ENCODE measurements around the gene DIP2C.
A peak's percentile ranks its signal among the peaks of the same experiment; 100 is the strongest.
"Not testable (repeated sequence)": the region's sequence is repeated elsewhere in the genome, so short reads cannot be mapped to it uniquely, and the experiment has no call there.

DIP2C gene

GRCh38 chr10:601660-601963 is 87.9 kb downstream of the DIP2C start:
- no peaks in the 10 kb centered on the region for H3K27me3 ChIP-seq (replicated peaks; ENCODE audit: control insufficient read depth, insufficient read depth, low read length)
- H3K36me3 ChIP-seq (ENCODE audit: control insufficient read depth, insufficient read depth, low read length, severe bottlenecking), result no peaks in the 10 kb centered on the region

GRCh38 chr10:600876-601659 is 88.4 kb downstream of the DIP2C start:
- no peaks in the 10 kb centered on the region for H3K27me3 ChIP-seq (replicated peaks; ENCODE audit: control insufficient read depth, insufficient read depth, low read length)
- peak; percentile 29 for DNase-seq (ENCODE audit: low read depth)
- H3K36me3 ChIP-seq (ENCODE audit: control insufficient read depth, insufficient read depth, low read length, severe bottlenecking), result no peaks in the 10 kb centered on the region
- H3K4me1 ChIP-seq (ENCODE audit: control insufficient read depth, insufficient read depth, low read length), result peaks cover 62% of the 10 kb centered on the region
- no peak overlapping the region for H3K9ac ChIP-seq (ENCODE audit: low read length)
- no peaks in the 10 kb centered on the region for H3K9me3 ChIP-seq (ENCODE audit: control insufficient read depth, low read length)
- no peak overlapping the region for H3K4me3 ChIP-seq (ENCODE audit: low read length)

More at GRCh38 chr10:601660-601963, 87.9 kb downstream of the DIP2C start:
- H3K4me1 ChIP-seq (ENCODE audit: control insufficient read depth, insufficient read depth, low read length), result peaks cover 62% of the 10 kb centered on the region
- H3K9me3 ChIP-seq (ENCODE audit: control insufficient read depth, low read length), result no peaks in the 10 kb centered on the region
- DNase-seq (ENCODE audit: low read depth), result no peak
- no peak overlapping the region for H3K9ac ChIP-seq (ENCODE audit: low read length)
- H3K4me3 ChIP-seq (ENCODE audit: low read length), result no peak overlapping the region

- H3K4me3 ChIP-seq (ENCODE audit: low read length), result no peak overlapping the region
- DNase-seq (ENCODE audit: low read depth), result no peak
- H3K27me3 ChIP-seq (replicated peaks; ENCODE audit: control insufficient read depth, insufficient read depth, low read length), result no peaks in the 10 kb centered on the region
- H3K9ac ChIP-seq (ENCODE audit: low read length), result no peak overlapping the region
- H3K36me3 ChIP-seq (ENCODE audit: control insufficient read depth, insufficient read depth, low read length, severe bottlenecking), result no peaks in the 10 kb centered on the region
- no peaks in the 10 kb centered on the region for H3K9me3 ChIP-seq (ENCODE audit: control insufficient read depth, low read length)
- peaks cover 62% of the 10 kb centered on the region for H3K4me1 ChIP-seq (ENCODE audit: control insufficient read depth, insufficient read depth, low read length)
Measured at GRCh38 chr10:600234-600633, 89.2 kb downstream of the DIP2C start.

- peaks cover 65% of the 10 kb centered on the region for H3K4me1 ChIP-seq (ENCODE audit: control insufficient read depth, insufficient read depth, low read length)
- H3K27me3 ChIP-seq (replicated peaks; ENCODE audit: control insufficient read depth, insufficient read depth, low read length), result no peaks in the 10 kb centered on the region
- H3K36me3 ChIP-seq (ENCODE audit: control insufficient read depth, insufficient read depth, low read length, severe bottlenecking), result no peaks in the 10 kb centered on the region
- DNase-seq (ENCODE audit: low read depth), result no peak
- H3K9ac ChIP-seq (ENCODE audit: low read length), result no peak overlapping the region
- H3K4me3 ChIP-seq (ENCODE audit: low read length), result no peak overlapping the region
- no peaks in the 10 kb centered on the region for H3K9me3 ChIP-seq (ENCODE audit: control insufficient read depth, low read length)
Measured at GRCh38 chr10:599767-600166, 89.7 kb downstream of the DIP2C start.

- peak; percentile 92 for DNase-seq (ENCODE audit: low read depth)
- no peaks in the 10 kb centered on the region for H3K36me3 ChIP-seq (ENCODE audit: control insufficient read depth, insufficient read depth, low read length, severe bottlenecking)
- peak overlapping the region; percentile 54 for H3K9ac ChIP-seq (ENCODE audit: low read length)
- no peaks in the 10 kb centered on the region for H3K9me3 ChIP-seq (ENCODE audit: control insufficient read depth, low read length)
- no peaks in the 10 kb centered on the region for H3K27me3 ChIP-seq (replicated peaks; ENCODE audit: control insufficient read depth, insufficient read depth, low read length)
- peak overlapping the region; percentile 20 for H3K4me3 ChIP-seq (ENCODE audit: low read length)
- H3K4me1 ChIP-seq (ENCODE audit: control insufficient read depth, insufficient read depth, low read length), result peaks cover 73% of the 10 kb centered on the region
Measured at GRCh38 chr10:598415-599170, 90.9 kb downstream of the DIP2C start.

GRCh38 chr10:597976-598375 is 91.5 kb downstream of the DIP2C start:
- H3K9ac ChIP-seq (ENCODE audit: low read length), result peak overlapping the region; percentile 43
- no peak for DNase-seq (ENCODE audit: low read depth)
- H3K4me1 ChIP-seq (ENCODE audit: control insufficient read depth, insufficient read depth, low read length), result peaks cover 77% of the 10 kb centered on the region
- H3K36me3 ChIP-seq (ENCODE audit: control insufficient read depth, insufficient read depth, low read length, severe bottlenecking), result no peaks in the 10 kb centered on the region
- peak overlapping the region; percentile 11 for H3K4me3 ChIP-seq (ENCODE audit: low read length)
- no peaks in the 10 kb centered on the region for H3K27me3 ChIP-seq (replicated peaks; ENCODE audit: control insufficient read depth, insufficient read depth, low read length)
- no peaks in the 10 kb centered on the region for H3K9me3 ChIP-seq (ENCODE audit: control insufficient read depth, low read length)

- H3K36me3 ChIP-seq (ENCODE audit: control insufficient read depth, insufficient read depth, low read length, severe bottlenecking), result no peaks in the 10 kb centered on the region
- H3K27me3 ChIP-seq (replicated peaks; ENCODE audit: control insufficient read depth, insufficient read depth, low read length), result no peaks in the 10 kb centered on the region
- no peak for DNase-seq (ENCODE audit: low read depth)
- H3K9ac ChIP-seq (ENCODE audit: low read length), result no peak overlapping the region
- H3K4me3 ChIP-seq (ENCODE audit: low read length), result no peak overlapping the region
- H3K9me3 ChIP-seq (ENCODE audit: control insufficient read depth, low read length), result no peaks in the 10 kb centered on the region
- H3K4me1 ChIP-seq (ENCODE audit: control insufficient read depth, insufficient read depth, low read length), result peaks cover 72% of the 10 kb centered on the region
Measured at GRCh38 chr10:596725-597345, 92.6 kb downstream of the DIP2C start.

- H3K9ac ChIP-seq (ENCODE audit: low read length); DNase-seq (ENCODE audit: low read depth); H3K27me3 ChIP-seq (replicated peaks; ENCODE audit: control insufficient read depth, insufficient read depth, low read length); H3K4me3 ChIP-seq (ENCODE audit: low read length); H3K9me3 ChIP-seq (ENCODE audit: control insufficient read depth, low read length); H3K36me3 ChIP-seq (ENCODE audit: control insufficient read depth, insufficient read depth, low read length, severe bottlenecking): not testable (repeated sequence)
- H3K4me1 ChIP-seq (ENCODE audit: control insufficient read depth, insufficient read depth, low read length), result peaks cover 65% of the 10 kb centered on the region
Measured at GRCh38 chr10:596131-596530, 93.3 kb downstream of the DIP2C start.

GRCh38 chr10:595473-595872 is 94.0 kb downstream of the DIP2C start:
- peaks cover 58% of the 10 kb centered on the region for H3K4me1 ChIP-seq (ENCODE audit: control insufficient read depth, insufficient read depth, low read length)
- H3K27me3 ChIP-seq (replicated peaks; ENCODE audit: control insufficient read depth, insufficient read depth, low read length), result no peaks in the 10 kb centered on the region
- no peaks in the 10 kb centered on the region for H3K9me3 ChIP-seq (ENCODE audit: control insufficient read depth, low read length)
- H3K36me3 ChIP-seq (ENCODE audit: control insufficient read depth, insufficient read depth, low read length, severe bottlenecking), result no peaks in the 10 kb centered on the region
- no peak overlapping the region for H3K9ac ChIP-seq (ENCODE audit: low read length)
- no peak for DNase-seq (ENCODE audit: low read depth)
- H3K4me3 ChIP-seq (ENCODE audit: low read length), result no peak overlapping the region

GRCh38 chr10:594584-595270 is 94.7 kb downstream of the DIP2C start:
- no peak overlapping the region for H3K9ac ChIP-seq (ENCODE audit: low read length)
- DNase-seq (ENCODE audit: low read depth), result no peak
- no peaks in the 10 kb centered on the region for H3K27me3 ChIP-seq (replicated peaks; ENCODE audit: control insufficient read depth, insufficient read depth, low read length)
- H3K4me3 ChIP-seq (ENCODE audit: low read length), result no peak overlapping the region
- H3K9me3 ChIP-seq (ENCODE audit: control insufficient read depth, low read length), result no peaks in the 10 kb centered on the region
- peaks cover 57% of the 10 kb centered on the region for H3K4me1 ChIP-seq (ENCODE audit: control insufficient read depth, insufficient read depth, low read length)
- H3K36me3 ChIP-seq (ENCODE audit: control insufficient read depth, insufficient read depth, low read length, severe bottlenecking), result no peaks in the 10 kb centered on the region

GRCh38 chr10:593901-594457 is 95.5 kb downstream of the DIP2C start:
- H3K9ac ChIP-seq (ENCODE audit: low read length), result peak overlapping the region; percentile 63
- H3K4me1 ChIP-seq (ENCODE audit: control insufficient read depth, insufficient read depth, low read length), result peaks cover 54% of the 10 kb centered on the region
- DNase-seq (ENCODE audit: low read depth), result no peak
- no peaks in the 10 kb centered on the region for H3K9me3 ChIP-seq (ENCODE audit: control insufficient read depth, low read length)
- H3K4me3 ChIP-seq (ENCODE audit: low read length), result peak overlapping the region; percentile 62
- no peaks in the 10 kb centered on the region for H3K27me3 ChIP-seq (replicated peaks; ENCODE audit: control insufficient read depth, insufficient read depth, low read length)
- H3K36me3 ChIP-seq (ENCODE audit: control insufficient read depth, insufficient read depth, low read length, severe bottlenecking), result no peaks in the 10 kb centered on the region

All from adipocyte (in vitro differentiated cells).